ENCODE measurements around the gene ZHX3.

- TF ChIP-seq CTCF (IDR thresholded peaks at IDR 0.05) = no peak
- TF ChIP-seq ZFX (IDR thresholded peaks at IDR 0.05; ENCODE audit: borderline replicate concordance) = no peak
These were observed 17.1 kb downstream of the ZHX3 start for GRCh38 chr20:41300383-41300782.

Measured in 22Rv1 (cell line).